HEK293 (cell line): ENCODE results near the gene HOXA10.
A peak's percentile ranks its signal among the peaks of the same experiment; 100 is the strongest.

ENCODE experiments used
- CTCF ChIA-PET: fragments of 350-600 bp; formaldehyde crosslinking; extraction: SDS; loops from one replicate; lab custom pipeline; 2021; ENCODE audit warnings: antibody characterized with exemption; lab: Yijun Ruan, JAX
- POLR2A ChIA-PET: fragments of 300-600 bp; formaldehyde crosslinking; extraction: SDS; loops from one replicate; lab custom pipeline; 2020; ENCODE audit warnings: antibody characterized with exemption, inconsistent platforms; lab: Yijun Ruan, JAX
- H3K27ac ChIP-seq: fragments of 200-500 bp; sonication (Bioruptor generic); 2 replicates; pipeline ENCODE4 v1.5.1; 2014; ENCODE audit warnings: low read depth, low read length, control low read depth, inconsistent platforms; ENCODE audit errors: extremely low read depth
- H3K36me3 ChIP-seq, 2 experiments: fragments of 200-500 bp in 1 of 2; sonication (Bioruptor generic) in 1 of 2; 1 replicate in 1 of 2; 2 replicates in 1 of 2; pipeline ENCODE4 v1.5.1; 2014 to 2017; ENCODE audit warnings: inconsistent platforms in 2 of 2, low read length in 2 of 2; ENCODE audit not compliant: control insufficient read depth in 2 of 2, insufficient read depth in 1 of 2
- H3K4me1 ChIP-seq: fragments of 200-500 bp; sonication (Bioruptor generic); 2 replicates; pipeline ENCODE4 v1.5.1; 2014; ENCODE audit warnings: mild to moderate bottlenecking, low read length, inconsistent platforms; ENCODE audit not compliant: control insufficient read depth, insufficient read depth
- H3K4me3 ChIP-seq: 2 replicates; pipeline ENCODE4 v1.5.1; 2011; ENCODE audit warnings: low read depth, mild to moderate bottlenecking, control low read depth, low read length, moderate library complexity
- H3K9me3 ChIP-seq: fragments of 200-500 bp; sonication (Bioruptor generic); 2 replicates; pipeline ENCODE4 v1.5.1; 2014; ENCODE audit warnings: low read depth, low read length, inconsistent platforms; ENCODE audit not compliant: control insufficient read depth, insufficient read depth
- FEZF1 ChIP-seq: fragments of 450-650 bp; formaldehyde crosslinking; IDR thresholded peaks from 2 replicates; pipeline ENCODE4 v1.5.1; 2016; ENCODE audit warnings: missing biosample characterization, missing genetic modification characterization
- GLIS1 ChIP-seq: fragments of 450-650 bp; formaldehyde crosslinking; IDR thresholded peaks from 2 replicates; pipeline ENCODE4 v1.5.1; 2016; ENCODE audit warnings: missing biosample characterization, missing genetic modification characterization
- IKZF3 ChIP-seq: fragments of 450-650 bp; IDR thresholded peaks from 2 replicates; pipeline ENCODE4 v1.5.0; 2018; ENCODE audit warnings: missing biosample characterization, mild to moderate bottlenecking, missing genetic modification characterization, moderate library complexity
- KLF16 ChIP-seq: fragments of 450-650 bp; formaldehyde crosslinking; IDR thresholded peaks from 2 replicates; pipeline ENCODE4 v1.5.1; 2017; ENCODE audit warnings: missing biosample characterization, missing genetic modification characterization
- SCRT2 ChIP-seq: fragments of 450-650 bp; formaldehyde crosslinking; IDR thresholded peaks from 2 replicates; pipeline ENCODE4 v1.5.1; 2016; ENCODE audit warnings: missing biosample characterization, missing genetic modification characterization
- ZBTB17 ChIP-seq: fragments of 450-650 bp; formaldehyde crosslinking; IDR thresholded peaks from 2 replicates; pipeline ENCODE4 v1.5.1; 2016; ENCODE audit warnings: missing biosample characterization, missing genetic modification characterization
- ZBTB8A ChIP-seq: fragments of 450-650 bp; formaldehyde crosslinking; IDR thresholded peaks from 2 replicates; pipeline ENCODE4 v1.5.1; 2016; ENCODE audit warnings: missing biosample characterization, missing genetic modification characterization
- ZIC2 ChIP-seq: fragments of 450-650 bp; formaldehyde crosslinking; IDR thresholded peaks from 2 replicates; pipeline ENCODE4 v1.5.1; 2016; ENCODE audit warnings: missing biosample characterization, missing genetic modification characterization
- ZNF16 ChIP-seq: fragments of 450-650 bp; formaldehyde crosslinking; IDR thresholded peaks from 2 replicates; pipeline ENCODE4 v1.5.1; 2016; ENCODE audit warnings: low read depth, missing biosample characterization, missing genetic modification characterization
- ZNF202 ChIP-seq: fragments of 450-650 bp; formaldehyde crosslinking; IDR thresholded peaks from 2 replicates; pipeline ENCODE4 v1.5.1; 2016; ENCODE audit warnings: missing biosample characterization, missing genetic modification characterization, borderline replicate concordance
- ZNF324 ChIP-seq: fragments of 450-650 bp; formaldehyde crosslinking; IDR thresholded peaks from 2 replicates; pipeline ENCODE4 v1.5.1; 2016; ENCODE audit warnings: missing biosample characterization, missing genetic modification characterization
- ZNF341 ChIP-seq: fragments of 450-650 bp; formaldehyde crosslinking; IDR thresholded peaks from 2 replicates; pipeline ENCODE4; 2016; ENCODE audit warnings: low read depth, missing biosample characterization, missing genetic modification characterization
- ZNF416 ChIP-seq: fragments of 450-650 bp; formaldehyde crosslinking; IDR thresholded peaks from 2 replicates; pipeline ENCODE4 v1.5.1; 2016; ENCODE audit warnings: missing biosample characterization, missing genetic modification characterization
- ZNF433 ChIP-seq: fragments of 450-650 bp; formaldehyde crosslinking; IDR thresholded peaks from 2 replicates; pipeline ENCODE4 v1.5.1; 2016; ENCODE audit warnings: missing biosample characterization, missing genetic modification characterization, low read depth
- ZNF596 ChIP-seq: fragments of 450-650 bp; IDR thresholded peaks from 2 replicates; pipeline ENCODE4 v1.5.0; 2018; ENCODE audit warnings: missing biosample characterization, mild to moderate bottlenecking, missing genetic modification characterization, moderate library complexity
- ZNF792 ChIP-seq: fragments of 450-650 bp; formaldehyde crosslinking; IDR thresholded peaks from 2 replicates; pipeline ENCODE4 v1.5.1; 2016; ENCODE audit warnings: missing biosample characterization, missing genetic modification characterization
- TF ChIP-seq, protein P1 (sequence below): fragments of 450-650 bp; formaldehyde crosslinking; IDR thresholded peaks from 2 replicates; pipeline ENCODE4 v1.5.1; 2016; ENCODE audit warnings: missing biosample characterization, missing genetic modification characterization, low read depth
- TF ChIP-seq, protein P2 (sequence below): fragments of 450-650 bp; formaldehyde crosslinking; IDR thresholded peaks from 2 replicates; pipeline ENCODE4 v1.5.1; 2016; ENCODE audit warnings: missing biosample characterization, missing genetic modification characterization
- TF ChIP-seq, protein P3 (sequence below): fragments of 450-650 bp; formaldehyde crosslinking; IDR thresholded peaks from 2 replicates; pipeline ENCODE4 v1.5.1; 2016; ENCODE audit warnings: missing biosample characterization, missing genetic modification characterization
- TF ChIP-seq, protein P4 (sequence below): fragments of 450-650 bp; formaldehyde crosslinking; IDR thresholded peaks from 2 replicates; pipeline ENCODE4 v1.5.1; 2016; ENCODE audit warnings: missing biosample characterization, missing genetic modification characterization

HOXA10 gene

DNA sequence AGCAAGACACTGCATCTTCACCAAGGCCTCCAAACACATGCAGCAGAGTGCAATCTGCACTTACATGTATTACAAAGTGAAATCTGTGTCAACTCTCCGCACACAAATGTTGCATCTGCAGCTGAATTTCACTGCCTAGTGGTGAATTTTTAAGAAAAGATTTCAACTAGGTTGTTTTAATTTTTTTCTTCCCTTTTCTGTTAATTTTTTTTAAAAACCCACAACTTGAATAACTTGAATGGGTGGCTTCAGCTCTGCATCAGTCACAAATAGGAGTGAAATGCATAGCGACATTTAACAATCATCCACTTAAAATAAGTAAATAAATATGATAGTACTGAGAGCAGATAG lies 19.9 kb upstream of the HOXA10 start:
- Histone ChIP-seq H3K27ac (no peak overlapping the region), H3K36me3 (peaks cover 11 to 23% of the 10 kb centered on the region in 2 experiments; a peak in 2 of 3 replicates), H3K4me3 (no peak overlapping the region), H3K4me1 (peaks cover 12% of the 10 kb centered on the region), H3K9me3 (no peaks in the 10 kb centered on the region)
- CTCF ChIA-PET = interaction anchor here (0.7 to 3.1 kb wide), 6 partner anchors 9 to 900 kb away, joined by 3 to 26 read pairs (median 11); partner anchors contain the start of gene HOXA11
- no peak for TF ChIP-seq ZNF202 (tag by site-specific recombination)
- no peak for TF ChIP-seq SCRT2 (tag by site-specific recombination)
- POLR2A ChIA-PET = interaction anchor here (1.5 to 2.6 kb wide), 2 partner anchors 8 to 10 kb away, joined by 4 to 25 read pairs; partner anchors contain the start of gene HOXA11

DNA sequence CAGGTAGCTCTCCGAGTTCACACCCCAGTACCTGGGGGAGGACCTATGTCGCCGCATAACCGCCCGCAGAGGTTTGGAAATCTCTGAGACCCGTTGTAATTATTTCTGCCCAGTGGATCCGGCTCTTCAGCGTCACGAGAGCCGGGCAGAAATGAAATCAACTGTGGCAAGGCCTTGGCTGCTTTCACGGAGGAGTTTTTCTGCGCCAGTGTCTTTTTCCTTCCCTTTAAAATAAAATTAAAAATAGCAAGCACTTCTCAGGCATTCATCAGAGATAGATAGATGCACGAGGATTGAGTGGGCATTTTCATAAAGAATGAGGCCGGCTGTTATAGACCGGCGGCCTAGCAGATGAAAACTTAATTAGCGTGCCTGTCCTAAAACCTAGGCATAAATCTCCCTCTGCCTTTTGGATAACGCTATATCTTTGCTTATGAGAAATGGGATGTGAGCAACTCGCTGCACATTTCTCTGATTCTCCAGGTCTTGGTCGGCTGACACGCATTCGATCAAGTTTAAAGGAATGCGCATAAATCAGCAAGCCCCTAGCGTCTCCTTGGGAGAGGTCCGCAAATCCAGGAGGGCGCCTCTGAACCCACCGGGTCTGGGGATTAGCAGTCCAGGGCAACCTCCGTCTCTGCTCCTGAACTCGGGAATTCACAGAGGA lies 19.3 kb upstream of the HOXA10 start:
- TF ChIP-seq ZNF416 (tag by site-specific recombination) (no peak), ZBTB17 (tag by site-specific recombination) (0 out of 2 replicates have a peak, but pooled peaks have one; percentile 11), KLF16 (tag by site-specific recombination) (no peak), FEZF1 (tag by site-specific recombination) (peak; percentile 89)
- Histone ChIP-seq H3K4me1 (peaks cover 12% of the 10 kb centered on the region), H3K9me3 (no peaks in the 10 kb centered on the region), H3K4me3 (no peak overlapping the region), H3K27ac (no peak overlapping the region), H3K36me3 (peaks cover 11 to 23% of the 10 kb centered on the region in 2 experiments; a peak in 2 of 3 replicates)
- POLR2A ChIA-PET = interaction anchor here (1.5 kb wide), 1 partner anchor 10 kb away, joined by 4 read pairs; no protein-coding TSS in a partner anchor
- CTCF ChIA-PET = interaction anchor here (0.7 to 3.1 kb wide), 4 partner anchors 14 to 449 kb away, joined by 3 to 23 read pairs (median 4); no protein-coding TSS in a partner anchor

DNA sequence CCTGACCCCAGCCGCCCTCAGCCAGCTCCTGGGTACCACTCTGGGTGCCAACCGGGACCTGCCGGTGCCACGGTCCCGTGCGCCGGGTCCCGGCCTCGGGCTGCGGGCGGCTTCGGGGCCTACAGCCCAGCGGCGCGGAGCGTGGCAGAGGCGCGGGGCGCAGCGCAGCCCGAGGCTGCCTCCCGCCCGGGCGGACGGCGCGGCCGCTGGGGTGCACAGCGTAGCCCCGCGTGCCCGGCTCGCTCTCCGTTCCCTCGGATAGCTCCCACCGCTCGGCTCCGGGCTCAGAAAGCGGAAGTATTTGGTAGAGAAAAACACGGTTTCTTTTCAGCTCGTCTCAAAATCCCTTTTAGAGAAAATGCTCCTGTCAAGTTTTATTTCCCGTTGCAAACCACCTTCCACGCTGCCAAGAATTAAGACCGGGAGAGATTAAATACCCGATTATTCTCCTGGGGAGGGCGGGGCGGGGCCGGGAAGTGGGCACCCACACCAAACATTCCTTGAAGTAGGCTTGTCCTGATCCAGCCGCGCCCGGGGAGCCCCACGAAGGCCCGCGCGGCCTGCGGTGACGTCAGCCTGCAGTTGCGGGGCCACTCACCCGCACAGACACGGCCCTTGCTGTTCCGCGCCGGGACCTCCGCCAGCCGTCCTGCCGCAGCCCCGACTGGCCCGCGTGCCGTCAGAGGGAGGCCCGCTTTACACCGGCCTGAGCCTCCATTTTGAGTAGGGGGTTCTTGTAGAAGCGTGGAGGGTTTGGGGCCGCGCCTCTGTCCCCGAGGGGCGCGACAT lies 18.6 kb upstream of the HOXA10 start:
- Histone ChIP-seq H3K4me3 (no peak overlapping the region), H3K27ac (no peak overlapping the region)
- TF ChIP-seq ZIC2 (tag by site-specific recombination) = no peak
- 0 out of 2 replicates have a peak, but pooled peaks have one; percentile 50 for TF ChIP-seq KLF16 (tag by site-specific recombination)
- TF ChIP-seq ZNF16 (tag by site-specific recombination) = no peak
- no peak for TF ChIP-seq ZNF324 (tag by site-specific recombination)
- TF ChIP-seq, protein P1, sequence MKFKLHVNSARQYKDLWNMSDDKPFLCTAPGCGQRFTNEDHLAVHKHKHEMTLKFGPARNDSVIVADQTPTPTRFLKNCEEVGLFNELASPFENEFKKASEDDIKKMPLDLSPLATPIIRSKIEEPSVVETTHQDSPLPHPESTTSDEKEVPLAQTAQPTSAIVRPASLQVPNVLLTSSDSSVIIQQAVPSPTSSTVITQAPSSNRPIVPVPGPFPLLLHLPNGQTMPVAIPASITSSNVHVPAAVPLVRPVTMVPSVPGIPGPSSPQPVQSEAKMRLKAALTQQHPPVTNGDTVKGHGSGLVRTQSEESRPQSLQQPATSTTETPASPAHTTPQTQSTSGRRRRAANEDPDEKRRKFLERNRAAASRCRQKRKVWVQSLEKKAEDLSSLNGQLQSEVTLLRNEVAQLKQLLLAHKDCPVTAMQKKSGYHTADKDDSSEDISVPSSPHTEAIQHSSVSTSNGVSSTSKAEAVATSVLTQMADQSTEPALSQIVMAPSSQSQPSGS (tag by site-specific recombination) = 0 out of 2 replicates have a peak, but pooled peaks have one; percentile 33
- TF ChIP-seq, protein P2, sequence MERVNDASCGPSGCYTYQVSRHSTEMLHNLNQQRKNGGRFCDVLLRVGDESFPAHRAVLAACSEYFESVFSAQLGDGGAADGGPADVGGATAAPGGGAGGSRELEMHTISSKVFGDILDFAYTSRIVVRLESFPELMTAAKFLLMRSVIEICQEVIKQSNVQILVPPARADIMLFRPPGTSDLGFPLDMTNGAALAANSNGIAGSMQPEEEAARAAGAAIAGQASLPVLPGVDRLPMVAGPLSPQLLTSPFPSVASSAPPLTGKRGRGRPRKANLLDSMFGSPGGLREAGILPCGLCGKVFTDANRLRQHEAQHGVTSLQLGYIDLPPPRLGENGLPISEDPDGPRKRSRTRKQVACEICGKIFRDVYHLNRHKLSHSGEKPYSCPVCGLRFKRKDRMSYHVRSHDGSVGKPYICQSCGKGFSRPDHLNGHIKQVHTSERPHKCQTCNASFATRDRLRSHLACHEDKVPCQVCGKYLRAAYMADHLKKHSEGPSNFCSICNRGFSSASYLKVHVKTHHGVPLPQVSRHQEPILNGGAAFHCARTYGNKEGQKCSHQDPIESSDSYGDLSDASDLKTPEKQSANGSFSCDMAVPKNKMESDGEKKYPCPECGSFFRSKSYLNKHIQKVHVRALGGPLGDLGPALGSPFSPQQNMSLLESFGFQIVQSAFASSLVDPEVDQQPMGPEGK (tag by site-specific recombination) = peak; percentile 49
- 0 out of 2 replicates have a peak, but pooled peaks have one; percentile 14 for TF ChIP-seq IKZF3 (tag by site-specific recombination)
- TF ChIP-seq ZBTB8A (tag by site-specific recombination) = peak; percentile 32; the same call in 1 of the 2 replicates
- no peak for TF ChIP-seq ZNF596
- TF ChIP-seq, protein P3, sequence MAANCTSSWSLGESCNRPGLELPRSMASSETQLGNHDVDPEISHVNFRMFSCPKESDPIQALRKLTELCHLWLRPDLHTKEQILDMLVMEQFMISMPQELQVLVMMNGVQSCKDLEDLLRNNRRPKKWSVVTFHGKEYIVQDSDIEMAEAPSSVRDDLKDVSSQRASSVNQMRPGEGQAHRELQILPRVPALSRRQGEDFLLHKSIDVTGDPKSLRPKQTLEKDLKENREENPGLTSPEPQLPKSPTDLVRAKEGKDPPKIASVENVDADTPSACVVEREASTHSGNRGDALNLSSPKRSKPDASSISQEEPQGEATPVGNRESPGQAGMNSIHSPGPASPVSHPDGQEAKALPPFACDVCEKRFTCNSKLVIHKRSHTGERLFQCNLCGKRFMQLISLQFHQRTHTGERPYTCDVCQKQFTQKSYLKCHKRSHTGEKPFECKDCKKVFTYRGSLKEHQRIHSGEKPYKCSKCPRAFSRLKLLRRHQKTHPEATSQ (tag by site-specific recombination) = no peak
- TF ChIP-seq, protein P4, sequence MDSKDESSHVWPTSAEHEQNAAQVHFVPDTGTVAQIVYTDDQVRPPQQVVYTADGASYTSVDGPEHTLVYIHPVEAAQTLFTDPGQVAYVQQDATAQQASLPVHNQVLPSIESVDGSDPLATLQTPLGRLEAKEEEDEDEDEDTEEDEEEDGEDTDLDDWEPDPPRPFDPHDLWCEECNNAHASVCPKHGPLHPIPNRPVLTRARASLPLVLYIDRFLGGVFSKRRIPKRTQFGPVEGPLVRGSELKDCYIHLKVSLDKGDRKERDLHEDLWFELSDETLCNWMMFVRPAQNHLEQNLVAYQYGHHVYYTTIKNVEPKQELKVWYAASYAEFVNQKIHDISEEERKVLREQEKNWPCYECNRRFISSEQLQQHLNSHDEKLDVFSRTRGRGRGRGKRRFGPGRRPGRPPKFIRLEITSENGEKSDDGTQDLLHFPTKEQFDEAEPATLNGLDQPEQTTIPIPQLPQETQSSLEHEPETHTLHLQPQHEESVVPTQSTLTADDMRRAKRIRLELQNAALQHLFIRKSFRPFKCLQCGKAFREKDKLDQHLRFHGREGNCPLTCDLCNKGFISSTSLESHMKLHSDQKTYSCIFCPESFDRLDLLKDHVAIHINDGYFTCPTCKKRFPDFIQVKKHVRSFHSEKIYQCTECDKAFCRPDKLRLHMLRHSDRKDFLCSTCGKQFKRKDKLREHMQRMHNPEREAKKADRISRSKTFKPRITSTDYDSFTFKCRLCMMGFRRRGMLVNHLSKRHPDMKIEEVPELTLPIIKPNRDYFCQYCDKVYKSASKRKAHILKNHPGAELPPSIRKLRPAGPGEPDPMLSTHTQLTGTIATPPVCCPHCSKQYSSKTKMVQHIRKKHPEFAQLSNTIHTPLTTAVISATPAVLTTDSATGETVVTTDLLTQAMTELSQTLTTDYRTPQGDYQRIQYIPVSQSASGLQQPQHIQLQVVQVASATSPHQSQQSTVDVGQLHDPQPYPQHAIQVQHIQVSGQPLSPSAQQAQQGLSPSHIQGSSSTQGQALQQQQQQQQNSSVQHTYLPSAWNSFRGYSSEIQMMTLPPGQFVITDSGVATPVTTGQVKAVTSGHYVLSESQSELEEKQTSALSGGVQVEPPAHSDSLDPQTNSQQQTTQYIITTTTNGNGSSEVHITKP = no peak
- no peak for TF ChIP-seq ZNF433 (tag by site-specific recombination)
- peak; percentile 41 for TF ChIP-seq GLIS1 (tag by site-specific recombination)
- peak; percentile 49 for TF ChIP-seq ZNF341
- no peak for TF ChIP-seq ZNF792 (tag by site-specific recombination)

More for the DNA sequence above, 18.6 kb upstream of the HOXA10 start:
- ChIA-PET CTCF (no interaction called here), POLR2A (no interaction called here)
- Histone ChIP-seq H3K4me1 (peaks cover 20% of the 10 kb centered on the region), H3K9me3 (no peaks in the 10 kb centered on the region), H3K36me3 (peaks cover 11 to 23% of the 10 kb centered on the region in 2 experiments; a peak in 2 of 3 replicates)
